ENCODE measurements around the gene DMD.
"Not testable (repeated sequence)": the region's sequence is repeated elsewhere in the genome, so short reads cannot be mapped to it uniquely, and the experiment has no call there.

Gene DMD

GRCh38 chrX:32448945-32449344 is 762.4 kb downstream of the DMD start:
- DNase-seq: no peak

DNA sequence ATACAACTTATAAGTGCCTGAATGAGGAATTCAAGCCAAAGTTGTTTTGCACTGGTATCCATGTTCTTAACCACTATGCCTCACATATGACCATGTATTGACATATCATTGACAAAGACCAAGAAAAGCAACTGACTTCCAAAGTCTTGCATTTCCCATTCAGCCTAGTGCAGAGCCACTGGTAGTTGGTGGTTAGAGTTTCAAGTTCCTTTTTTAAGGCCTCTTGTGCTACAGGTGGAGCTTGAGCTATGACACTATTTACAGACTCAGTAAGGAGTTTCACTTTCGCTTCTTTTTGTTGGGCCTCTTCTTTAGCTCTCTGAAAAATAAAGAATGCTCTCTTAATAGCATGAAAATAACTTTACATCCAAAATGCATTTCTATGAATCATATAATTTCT is 763.0 kb downstream of the DMD start:
- DNase-seq: no peak

DNA sequence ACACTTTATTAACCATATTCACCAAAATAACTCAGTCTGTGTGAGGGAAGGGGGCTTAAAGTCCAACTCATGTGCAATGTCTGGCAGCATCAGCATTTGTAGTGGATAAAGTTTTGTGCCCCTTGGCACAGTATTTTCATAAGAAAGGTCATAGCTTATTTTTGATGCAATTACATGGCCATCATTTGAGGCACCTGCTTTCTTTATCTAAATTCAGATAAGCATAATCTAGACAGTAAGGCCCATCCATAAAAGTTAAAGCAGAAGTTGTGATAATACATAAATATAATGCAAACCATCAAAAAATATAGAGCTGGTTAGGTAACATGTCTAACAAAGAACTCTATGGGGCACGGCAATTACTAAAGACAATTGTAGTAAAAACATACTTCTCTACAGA is 763.7 kb downstream of the DMD start:
- no peak for DNase-seq

DNA sequence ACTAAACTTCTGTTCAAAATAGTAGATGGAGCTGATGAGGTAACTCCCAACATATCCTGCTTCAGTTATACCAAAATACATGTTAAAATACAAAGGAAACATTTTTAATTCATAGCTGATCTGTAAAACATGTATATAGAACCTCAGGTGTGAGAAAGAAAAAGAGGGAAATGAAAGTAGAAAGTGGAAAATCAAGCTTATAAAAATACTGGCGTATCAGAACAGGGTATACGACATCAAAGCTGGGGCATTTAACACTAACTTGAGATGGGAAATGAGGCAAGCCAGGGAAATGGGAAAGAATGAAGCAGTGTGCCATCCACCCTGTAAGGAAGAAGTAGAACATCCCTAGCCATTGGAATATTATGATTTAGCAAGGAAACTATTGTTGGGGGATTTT is 767.5 kb downstream of the DMD start:
- DNase-seq: no peak

DNA sequence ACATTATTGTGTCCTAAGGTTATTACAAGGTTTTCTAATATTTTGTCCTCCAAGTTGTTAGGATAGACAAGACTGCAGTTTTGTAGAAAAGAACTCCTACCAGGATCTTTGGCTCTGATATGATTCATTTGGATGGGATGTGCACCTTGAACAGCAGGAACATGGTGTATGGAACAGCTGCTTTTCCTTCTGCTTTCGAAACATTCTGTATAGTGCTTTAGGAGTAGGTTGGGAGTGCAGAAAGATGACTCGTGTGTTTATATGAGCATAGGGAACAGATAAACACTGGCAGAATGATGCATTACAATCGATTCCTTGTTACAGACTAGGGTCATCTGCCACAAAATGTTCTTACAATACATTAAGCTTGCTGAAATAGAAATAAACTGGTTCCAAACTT is 790.1 kb downstream of the DMD start:
- no peak for DNase-seq

DNA sequence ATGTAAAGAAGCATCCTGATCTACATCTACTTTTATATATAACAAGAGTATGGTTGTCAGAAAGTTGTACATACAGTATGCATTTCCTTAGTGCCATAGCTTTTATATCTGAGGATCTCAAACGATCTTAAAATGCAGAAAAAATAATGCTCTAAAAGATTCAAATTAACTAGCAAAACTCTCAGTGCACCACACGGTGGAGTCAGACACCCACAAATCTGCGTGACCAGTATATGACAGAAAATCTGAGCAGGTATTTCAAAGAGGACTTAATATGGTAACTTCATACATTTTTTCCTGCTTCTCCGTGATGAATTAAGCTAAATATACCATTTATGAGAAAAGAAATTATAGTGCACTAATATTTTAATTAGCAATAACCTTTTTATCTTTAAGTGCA is 803.0 kb downstream of the DMD start:
- peak; percentile 7 for DNase-seq

DNA sequence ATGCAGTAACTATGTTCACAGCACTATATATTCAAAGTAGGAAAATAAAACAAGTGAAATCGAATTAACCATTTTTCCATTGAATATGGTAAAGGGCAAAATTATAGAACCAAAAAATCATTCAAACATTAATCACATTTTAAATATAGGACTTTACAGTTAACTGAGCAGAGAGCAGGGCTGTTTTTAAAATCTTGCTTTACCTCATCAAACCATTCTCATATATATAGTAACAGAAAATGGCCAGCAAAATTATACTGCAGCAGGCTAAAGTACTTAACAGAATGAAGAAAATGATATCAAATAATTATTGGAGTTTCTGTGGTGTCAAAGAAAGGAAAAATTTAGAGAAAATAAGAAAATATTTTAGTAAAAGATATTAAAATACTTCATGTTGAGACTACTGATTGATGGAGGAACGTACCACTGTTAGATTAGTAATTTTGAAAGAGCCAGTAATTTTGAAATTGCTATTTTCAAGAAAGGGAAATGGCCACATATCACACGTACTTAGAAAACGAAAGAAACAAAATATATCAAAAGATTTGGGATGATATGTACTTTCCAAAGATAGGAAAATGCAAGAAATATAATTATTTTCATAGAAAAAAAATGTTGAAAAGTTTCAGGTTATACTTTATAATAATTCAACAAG is 813.7 kb downstream of the DMD start:
- no peak for DNase-seq

DNA sequence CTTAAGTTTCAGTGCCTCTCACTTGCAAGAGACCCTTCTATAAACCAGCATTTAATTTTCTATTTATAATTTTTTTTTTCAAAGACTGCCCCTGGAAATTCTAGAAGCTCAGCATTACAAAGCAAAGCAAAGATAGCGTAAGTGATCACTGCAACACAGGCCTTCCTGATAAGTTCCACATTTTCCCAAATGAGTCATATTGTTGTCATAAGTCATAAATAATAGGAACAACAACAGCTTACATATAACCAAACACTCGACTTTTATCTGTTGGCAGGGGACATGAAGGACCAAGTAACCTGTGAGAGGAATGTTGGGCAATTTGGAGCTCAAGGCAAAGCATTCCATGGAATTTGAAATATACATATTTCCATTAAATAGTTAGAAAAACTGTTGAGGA is 815.5 kb downstream of the DMD start:
- DNase-seq: no peak

- no peak for DNase-seq
These were observed 818.7 kb downstream of the DMD start for GRCh38 chrX:32392655-32393054.

DNA sequence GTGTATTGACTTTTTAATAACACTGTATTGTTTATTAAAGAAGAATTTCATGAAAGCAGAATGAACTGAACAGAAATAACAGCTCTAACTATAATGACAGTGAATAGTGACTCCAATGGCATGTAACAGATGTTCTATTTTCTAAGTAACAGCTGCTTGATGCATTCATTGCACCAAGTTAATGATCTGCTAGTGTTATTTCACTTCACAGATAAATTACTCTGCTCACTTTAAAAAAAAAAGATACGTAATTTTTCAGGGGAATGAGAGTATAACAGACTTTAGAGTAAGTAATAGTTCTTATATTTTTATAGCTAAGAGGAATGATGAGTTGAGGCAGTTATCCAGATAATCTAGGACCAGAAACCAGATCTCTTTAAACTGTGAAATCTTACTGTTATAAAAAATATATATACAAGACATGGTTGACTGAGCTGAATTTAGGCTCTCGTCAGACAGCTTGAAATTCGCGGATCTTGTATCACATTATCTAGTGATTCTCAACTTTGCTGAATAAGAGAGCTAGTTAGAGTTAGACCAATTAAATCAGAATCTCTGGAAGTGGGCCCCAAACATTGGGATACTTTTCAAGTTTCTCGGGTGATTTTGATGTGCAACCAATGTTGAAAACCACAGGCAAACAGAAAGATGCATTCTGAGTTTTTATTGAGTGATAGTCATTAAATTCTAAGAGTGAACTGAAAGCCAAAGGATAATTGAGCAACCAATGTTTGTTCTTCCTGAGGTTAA is 840.7 kb downstream of the DMD start:
- DNase-seq: no peak

- no peak for DNase-seq
These were observed 917.2 kb downstream of the DMD start for GRCh38 chrX:32293962-32294700.

DNA sequence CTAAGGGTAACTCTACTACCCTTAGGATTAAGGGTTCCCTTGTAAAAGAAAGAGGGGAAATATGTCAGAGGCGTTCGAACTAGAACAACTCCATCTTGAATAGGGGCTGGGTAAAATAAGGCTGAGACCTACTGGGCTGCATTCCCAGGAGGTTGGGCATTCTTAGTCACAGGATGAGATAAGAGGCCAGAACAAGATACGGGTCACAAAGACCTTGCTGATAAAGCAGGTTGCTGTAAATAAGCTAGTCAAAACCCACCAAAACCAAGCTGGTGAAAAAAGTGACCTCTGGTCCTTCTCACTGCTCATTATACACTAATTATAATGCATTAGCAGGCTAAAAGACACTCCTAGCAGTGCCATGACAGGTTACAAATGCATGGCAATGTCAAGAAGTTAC is 922.0 kb downstream of the DMD start:
- DNase-seq: no peak

GRCh38 chrX:32281853-32282252 is 929.5 kb downstream of the DMD start:
- no peak for DNase-seq

GRCh38 chrX:32280921-32281320 is 930.4 kb downstream of the DMD start:
- no peak for DNase-seq

- no peak for DNase-seq
These were observed 930.9 kb downstream of the DMD start for GRCh38 chrX:32280489-32280888.

- no peak for DNase-seq
These were observed 935.2 kb downstream of the DMD start for GRCh38 chrX:32276153-32276552.

- no peak for DNase-seq
These were observed 941.5 kb downstream of the DMD start for GRCh38 chrX:32269866-32270265.

DNA sequence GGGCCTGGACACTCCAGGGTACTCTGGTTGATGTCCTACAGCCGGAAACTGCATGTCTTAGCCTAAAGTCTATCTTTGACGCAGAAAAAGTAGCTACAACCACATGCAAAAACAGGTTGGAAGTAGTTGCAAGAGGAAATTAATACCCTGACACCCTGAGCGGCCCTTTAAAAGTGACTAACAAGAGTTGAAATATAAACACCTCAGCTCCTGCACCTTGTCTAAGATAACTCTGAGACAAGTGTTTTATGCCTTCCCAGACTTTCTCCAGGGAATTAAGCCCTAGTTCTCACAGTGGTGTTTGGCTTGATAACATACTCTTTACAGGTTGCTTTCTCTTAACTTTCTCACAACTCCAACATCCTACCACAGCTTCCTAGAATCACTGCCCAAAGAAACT is 943.1 kb downstream of the DMD start:
- DNase-seq: no peak

- DNase-seq: no peak
These were observed 943.6 kb downstream of the DMD start for GRCh38 chrX:32267796-32268195.

DNA sequence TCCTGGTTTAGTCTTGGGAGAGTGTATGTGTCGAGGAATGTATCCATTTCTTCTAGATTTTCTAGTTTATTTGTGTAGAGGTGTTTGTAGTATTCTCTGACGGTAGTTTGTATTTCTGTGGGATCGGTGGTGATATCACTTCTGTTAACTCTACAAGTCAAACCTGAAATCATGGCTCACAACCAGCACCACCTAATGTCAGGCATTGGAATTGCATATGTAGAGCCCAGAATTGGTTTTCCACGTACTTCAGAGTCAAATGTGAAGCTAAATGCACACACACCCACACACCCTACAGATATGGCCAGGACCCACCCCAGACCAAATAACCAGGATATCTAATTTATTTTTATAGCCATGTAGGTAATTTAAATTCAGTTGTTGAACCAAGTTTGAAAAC is 964.7 kb downstream of the DMD start:
- not testable (repeated sequence) for DNase-seq

DNA sequence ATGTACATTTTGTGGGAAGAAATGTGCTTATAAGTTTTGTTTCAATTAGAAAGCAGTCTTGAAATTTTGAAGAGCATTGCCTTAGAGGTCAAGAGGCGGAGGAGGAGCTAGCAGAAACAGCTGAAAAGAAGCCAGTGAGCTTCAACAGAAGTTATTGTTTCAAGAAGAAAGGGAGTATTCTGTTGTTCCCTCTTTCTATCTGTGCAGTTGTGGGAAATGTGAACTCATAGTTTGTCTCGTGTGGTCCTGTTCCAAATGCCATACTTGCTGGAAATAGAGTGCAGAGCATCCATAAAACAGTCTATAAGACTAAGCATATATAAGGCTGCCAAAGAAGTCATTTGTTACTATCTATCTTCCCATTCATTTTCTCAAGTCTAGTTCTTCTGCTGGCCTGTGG is 1015.7 kb downstream of the DMD start:
- no peak for DNase-seq

GRCh38 chrX:32191316-32191715 is 1020.0 kb downstream of the DMD start:
- DNase-seq: no peak

DNA sequence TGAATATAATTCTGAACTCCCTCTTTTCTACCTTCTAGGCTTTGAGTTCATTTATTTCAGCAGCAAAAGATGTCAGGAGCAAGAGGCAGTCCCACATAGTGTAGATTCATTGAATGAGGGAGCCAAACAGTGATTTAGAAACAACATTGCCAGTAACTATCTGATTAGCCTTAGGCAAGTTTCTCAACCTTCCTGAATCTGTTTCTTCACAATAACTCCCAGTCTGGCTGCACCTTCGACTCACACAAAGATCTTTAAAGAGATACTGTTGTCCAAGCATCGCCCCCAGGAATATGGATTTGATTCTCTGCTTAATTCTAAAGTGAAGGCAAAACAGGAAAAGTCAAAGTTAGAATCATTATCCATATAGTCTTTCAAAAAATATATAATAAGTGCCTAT is 1026.2 kb downstream of the DMD start:
- no peak for DNase-seq

DNA sequence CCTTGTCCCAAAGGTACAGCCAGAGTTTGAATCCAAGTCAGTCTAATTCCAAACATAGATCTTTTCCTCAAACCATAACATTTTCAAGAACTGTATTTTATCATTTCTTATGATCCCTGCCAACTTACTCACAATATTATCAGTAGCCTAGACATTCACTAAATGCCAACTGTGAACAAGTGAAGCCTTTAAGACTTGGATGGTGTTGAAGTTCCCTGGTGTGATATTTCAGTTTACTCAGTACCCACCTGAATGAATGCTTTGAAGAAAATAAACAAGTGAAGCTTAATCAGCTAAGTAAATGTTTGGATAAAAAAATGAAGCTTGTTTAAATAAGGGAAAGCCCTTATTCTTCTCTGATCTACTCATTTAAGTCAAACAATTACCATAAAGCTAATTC is 1028.3 kb downstream of the DMD start:
- DNase-seq: no peak

Measured in CD4-positive, alpha-beta T cell treated with Interferon gamma for 1 hour (primary cell).